Measurements from ENCODE around the gene MCF2L2.

The MCF2L2 gene

DNA sequence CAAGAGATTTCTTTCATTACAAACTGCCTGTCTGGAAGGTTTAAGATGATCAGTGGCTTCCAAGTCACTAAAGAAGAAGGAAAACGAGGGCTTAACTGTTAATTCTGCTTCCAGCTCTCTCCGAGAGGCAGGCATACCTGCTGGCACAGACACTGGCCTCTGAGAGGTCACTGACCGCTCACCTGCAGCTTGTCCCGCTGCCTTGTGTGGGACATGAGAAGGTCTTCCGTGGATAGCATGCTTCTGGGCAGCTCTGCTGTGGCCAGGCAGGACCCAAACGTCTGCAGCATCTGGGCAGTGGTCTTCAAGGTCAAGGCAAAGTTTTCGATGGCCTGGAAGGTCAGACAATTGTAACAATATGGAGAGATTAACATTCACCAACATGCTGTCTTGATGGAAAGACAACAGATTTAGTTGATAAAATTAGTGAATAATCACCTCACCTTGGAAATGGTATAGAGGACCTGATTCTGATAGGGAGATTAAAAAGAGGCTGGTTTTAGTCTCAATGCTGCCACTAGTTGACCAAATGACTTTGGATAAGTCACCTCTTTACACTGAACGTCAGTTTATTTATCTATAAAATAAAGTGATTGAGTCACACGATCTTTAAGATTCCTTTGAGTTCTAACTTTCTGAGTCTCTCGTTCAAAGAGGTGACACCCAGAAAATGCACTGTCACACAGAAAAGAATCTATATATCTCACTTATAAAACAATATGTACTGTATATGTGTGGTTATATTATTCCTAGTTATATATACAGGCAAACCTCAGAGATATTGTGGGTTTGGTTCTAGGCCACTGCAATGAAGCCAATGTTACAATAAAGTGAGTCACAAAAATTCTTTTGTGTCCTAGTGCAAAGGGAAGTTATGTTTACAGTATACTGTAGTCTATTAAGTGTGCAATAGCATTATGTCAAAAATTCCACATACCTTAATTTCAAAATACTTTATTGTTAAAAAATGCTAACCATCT, 110.2 kb downstream of the MCF2L2 start:
- Histone ChIP-seq H3K36me3 (ENCODE audit: control insufficient read depth, insufficient read depth, low read length) (no peaks in the 10 kb centered on the region), H3K27ac (ENCODE audit: low read depth, low read length) (no peak overlapping the region), H3K4me1 (ENCODE audit: control insufficient read depth, insufficient read depth, low read length) (no peaks in the 10 kb centered on the region), H3K27me3 (ENCODE audit: control insufficient read depth, insufficient read depth, low read length) (no peaks in the 10 kb centered on the region), H3K4me3 (ENCODE audit: low read length) (no peak overlapping the region), H3K9ac (ENCODE audit: low read length) (no peak overlapping the region)

DNA sequence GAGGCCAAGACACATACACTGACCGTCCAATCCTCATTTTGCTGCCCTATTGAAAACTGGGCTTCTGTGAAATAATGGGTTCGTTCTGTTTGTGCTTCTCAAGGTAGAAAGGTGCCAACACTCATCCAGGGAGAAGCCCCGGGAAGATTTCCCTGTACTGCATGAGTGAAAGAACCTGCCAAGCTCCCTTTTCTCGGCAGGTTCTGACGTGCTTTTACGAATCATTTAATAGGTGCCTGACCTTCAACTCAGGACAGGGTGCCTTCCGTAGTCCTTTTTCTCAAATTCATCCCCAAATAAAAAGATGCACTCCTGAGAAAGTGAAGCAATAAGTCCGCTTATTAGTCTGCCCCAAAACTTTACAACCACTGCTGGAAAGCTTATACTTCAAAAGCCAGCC, 111.1 kb downstream of the MCF2L2 start:
- H3K9ac ChIP-seq (ENCODE audit: low read length), result no peak overlapping the region
- no peaks in the 10 kb centered on the region for H3K27me3 ChIP-seq (ENCODE audit: control insufficient read depth, insufficient read depth, low read length)
- H3K36me3 ChIP-seq (ENCODE audit: control insufficient read depth, insufficient read depth, low read length), result no peaks in the 10 kb centered on the region
- H3K4me1 ChIP-seq (ENCODE audit: control insufficient read depth, insufficient read depth, low read length), result no peaks in the 10 kb centered on the region
- no peak overlapping the region for H3K4me3 ChIP-seq (ENCODE audit: low read length)
- no peak overlapping the region for H3K27ac ChIP-seq (ENCODE audit: low read depth, low read length)

DNA sequence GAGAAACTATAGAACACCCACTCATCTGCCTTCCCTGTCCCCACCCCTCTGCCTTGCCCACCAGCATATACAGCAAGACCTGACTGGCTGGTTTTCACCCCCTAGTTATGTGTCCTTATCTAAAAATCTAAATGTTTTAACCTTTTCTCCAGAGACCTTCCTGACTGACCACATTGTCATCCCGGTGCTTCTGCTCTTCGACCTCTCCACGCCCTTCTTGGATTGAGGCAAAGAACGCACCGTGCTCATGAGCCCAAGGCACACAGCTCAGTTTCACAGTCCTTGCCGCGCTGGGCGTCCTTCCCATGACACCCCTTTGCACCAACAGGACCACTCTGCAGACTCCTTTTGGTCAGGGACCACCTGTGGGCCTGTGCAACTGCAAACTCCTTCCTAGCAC, 112.7 kb downstream of the MCF2L2 start:
- H3K4me1 ChIP-seq (ENCODE audit: control insufficient read depth, insufficient read depth, low read length), result no peaks in the 10 kb centered on the region
- H3K27me3 ChIP-seq (ENCODE audit: control insufficient read depth, insufficient read depth, low read length), result no peaks in the 10 kb centered on the region
- H3K4me3 ChIP-seq (ENCODE audit: low read length), result no peak overlapping the region
- H3K36me3 ChIP-seq (ENCODE audit: control insufficient read depth, insufficient read depth, low read length), result no peaks in the 10 kb centered on the region
- no peak overlapping the region for H3K27ac ChIP-seq (ENCODE audit: low read depth, low read length)
- H3K9ac ChIP-seq (ENCODE audit: low read length), result no peak overlapping the region

DNA sequence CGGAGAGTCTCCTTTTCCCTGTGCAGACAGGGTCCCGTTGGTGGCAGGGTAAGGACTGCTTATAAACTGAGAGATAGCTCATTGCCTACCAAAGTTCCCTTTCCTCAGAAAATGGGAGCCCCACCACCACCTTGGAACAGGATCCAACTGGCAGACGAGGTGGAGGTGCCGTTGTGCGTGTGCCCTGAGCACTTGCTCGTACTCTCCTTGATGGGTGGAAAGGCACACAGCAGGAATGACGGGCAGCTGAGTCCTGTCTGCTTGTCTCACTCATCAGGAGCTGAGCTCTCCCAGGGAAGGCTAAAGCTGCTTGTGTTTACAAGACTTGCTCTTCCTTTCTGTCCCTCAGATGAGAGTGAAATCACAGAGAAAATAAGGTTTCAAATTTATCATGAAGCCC, 114.7 kb downstream of the MCF2L2 start:
- no peak overlapping the region for H3K9ac ChIP-seq (ENCODE audit: low read length)
- no peaks in the 10 kb centered on the region for H3K4me1 ChIP-seq (ENCODE audit: control insufficient read depth, insufficient read depth, low read length)
- no peaks in the 10 kb centered on the region for H3K36me3 ChIP-seq (ENCODE audit: control insufficient read depth, insufficient read depth, low read length)
- H3K27me3 ChIP-seq (ENCODE audit: control insufficient read depth, insufficient read depth, low read length), result no peaks in the 10 kb centered on the region
- H3K4me3 ChIP-seq (ENCODE audit: low read length), result no peak overlapping the region
- no peak overlapping the region for H3K27ac ChIP-seq (ENCODE audit: low read depth, low read length)

DNA sequence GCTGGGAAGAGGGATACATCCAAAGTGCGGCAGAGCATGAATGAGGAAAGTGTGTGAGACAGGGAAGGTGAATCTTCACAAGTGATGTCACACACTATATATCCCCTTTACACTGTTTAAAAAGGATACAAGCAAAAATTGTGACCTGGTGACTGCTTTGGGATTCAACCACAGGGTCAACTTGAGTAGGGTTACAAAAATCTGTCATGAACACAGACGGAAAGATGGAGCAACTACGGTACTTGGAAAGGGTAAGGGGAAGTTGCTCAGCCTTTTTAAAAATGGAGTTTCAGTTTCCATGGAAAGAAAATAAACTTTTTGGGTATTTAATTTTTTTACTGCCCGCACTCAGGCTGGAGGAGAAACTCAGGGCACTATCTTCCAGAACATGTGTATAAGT, 115.1 kb downstream of the MCF2L2 start:
- no peaks in the 10 kb centered on the region for H3K27me3 ChIP-seq (ENCODE audit: control insufficient read depth, insufficient read depth, low read length)

DNA sequence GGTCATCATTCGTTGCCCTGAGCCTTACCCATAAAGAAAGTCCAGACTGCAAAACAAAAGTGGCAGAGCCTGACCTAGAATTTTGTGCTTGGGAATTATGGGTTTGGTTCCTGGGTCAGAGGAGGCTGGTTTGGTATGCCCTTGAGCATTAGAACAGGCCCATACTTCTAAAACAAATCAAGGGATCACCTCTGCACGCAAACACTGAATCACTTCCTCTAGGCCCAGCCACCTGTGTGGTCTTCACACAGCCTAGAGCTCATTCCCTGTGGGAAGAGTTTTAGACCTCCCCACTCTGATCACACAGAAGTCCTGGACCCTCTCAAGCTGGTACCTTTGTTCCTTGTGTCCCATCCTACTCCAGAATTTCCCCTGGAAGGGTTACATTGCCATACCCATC, 116.0 kb downstream of the MCF2L2 start:
- no peak overlapping the region for H3K27ac ChIP-seq (ENCODE audit: low read depth, low read length)
- H3K9ac ChIP-seq (ENCODE audit: low read length), result no peak overlapping the region
- no peaks in the 10 kb centered on the region for H3K27me3 ChIP-seq (ENCODE audit: control insufficient read depth, insufficient read depth, low read length)
- H3K4me1 ChIP-seq (ENCODE audit: control insufficient read depth, insufficient read depth, low read length), result no peaks in the 10 kb centered on the region
- H3K36me3 ChIP-seq (ENCODE audit: control insufficient read depth, insufficient read depth, low read length), result no peaks in the 10 kb centered on the region
- no peak overlapping the region for H3K4me3 ChIP-seq (ENCODE audit: low read length)

More for the DNA sequence above, 115.1 kb downstream of the MCF2L2 start:
- Histone ChIP-seq H3K36me3 (ENCODE audit: control insufficient read depth, insufficient read depth, low read length) (no peaks in the 10 kb centered on the region), H3K4me1 (ENCODE audit: control insufficient read depth, insufficient read depth, low read length) (no peaks in the 10 kb centered on the region), H3K9ac (ENCODE audit: low read length) (no peak overlapping the region), H3K4me3 (ENCODE audit: low read length) (no peak overlapping the region), H3K27ac (ENCODE audit: low read depth, low read length) (no peak overlapping the region)

DNA sequence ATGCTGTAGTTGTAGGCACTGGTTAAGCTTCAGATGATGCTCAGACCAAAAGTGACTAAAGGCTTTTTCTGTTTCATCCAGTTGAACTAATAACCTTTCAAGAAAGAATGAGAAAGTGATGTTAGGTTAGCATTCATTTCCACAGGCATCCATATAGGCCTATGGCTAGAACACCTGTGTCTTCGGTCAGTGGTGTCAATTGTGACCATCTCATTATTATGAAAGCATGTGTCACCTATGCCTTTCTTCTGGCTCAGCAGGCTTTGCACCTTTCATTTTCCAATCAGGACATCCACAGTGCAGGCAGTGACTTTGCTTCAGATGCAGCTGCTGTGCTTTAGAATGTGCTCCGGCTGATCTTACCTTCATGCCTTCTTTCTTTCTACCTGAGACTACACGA, 117.5 kb downstream of the MCF2L2 start:
- Histone ChIP-seq H3K4me1 (ENCODE audit: control insufficient read depth, insufficient read depth, low read length) (no peaks in the 10 kb centered on the region), H3K36me3 (ENCODE audit: control insufficient read depth, insufficient read depth, low read length) (no peaks in the 10 kb centered on the region), H3K4me3 (ENCODE audit: low read length) (no peak overlapping the region), H3K9ac (ENCODE audit: low read length) (no peak overlapping the region), H3K27me3 (ENCODE audit: control insufficient read depth, insufficient read depth, low read length) (no peaks in the 10 kb centered on the region), H3K27ac (ENCODE audit: low read depth, low read length) (no peak overlapping the region)

DNA sequence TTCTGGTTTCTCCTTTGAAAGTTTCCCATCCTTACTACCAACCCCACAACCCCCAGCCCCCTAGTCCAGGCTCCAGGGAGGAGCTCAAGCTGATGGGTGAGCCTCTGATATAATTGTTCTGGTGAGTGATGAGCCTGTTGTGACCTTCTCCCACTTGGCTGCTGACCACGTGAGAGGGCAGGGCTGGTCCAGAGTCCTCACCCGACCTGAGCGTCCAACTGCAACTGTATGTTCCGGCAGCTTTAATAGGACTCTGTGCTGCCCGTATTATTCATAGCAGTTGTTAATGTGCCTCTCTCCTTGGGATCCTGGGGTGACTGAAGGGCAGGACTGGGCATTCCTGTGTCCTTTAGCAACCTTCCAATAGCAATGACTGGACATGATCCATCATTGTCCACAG, 119.1 kb downstream of the MCF2L2 start:
- Histone ChIP-seq H3K27ac (ENCODE audit: low read depth, low read length) (no peak overlapping the region), H3K27me3 (ENCODE audit: control insufficient read depth, insufficient read depth, low read length) (no peaks in the 10 kb centered on the region), H3K9ac (ENCODE audit: low read length) (no peak overlapping the region), H3K36me3 (ENCODE audit: control insufficient read depth, insufficient read depth, low read length) (no peaks in the 10 kb centered on the region), H3K4me3 (ENCODE audit: low read length) (no peak overlapping the region), H3K4me1 (ENCODE audit: control insufficient read depth, insufficient read depth, low read length) (no peaks in the 10 kb centered on the region)

DNA sequence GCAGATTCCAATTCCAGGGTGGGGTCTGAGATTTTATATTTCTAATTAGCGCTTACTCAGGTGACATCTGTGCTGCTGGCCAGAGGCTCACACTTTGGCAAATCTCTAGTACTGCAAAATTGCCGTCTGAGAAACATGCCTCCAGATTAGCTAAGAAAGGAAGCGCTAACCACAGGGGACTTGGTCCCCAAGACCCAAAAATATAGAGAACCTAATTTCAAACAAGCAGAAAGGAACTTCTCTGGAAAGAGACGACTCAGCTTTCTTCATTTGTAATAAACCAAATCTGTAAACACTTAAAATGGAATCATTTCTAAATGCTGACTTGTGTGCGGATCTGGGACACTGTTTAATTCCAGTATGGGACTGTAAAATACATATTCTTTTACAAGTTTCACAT, 119.7 kb downstream of the MCF2L2 start:
- Histone ChIP-seq H3K27ac (ENCODE audit: low read depth, low read length) (no peak overlapping the region), H3K4me1 (ENCODE audit: control insufficient read depth, insufficient read depth, low read length) (no peaks in the 10 kb centered on the region), H3K27me3 (ENCODE audit: control insufficient read depth, insufficient read depth, low read length) (no peaks in the 10 kb centered on the region), H3K9ac (ENCODE audit: low read length) (no peak overlapping the region), H3K36me3 (ENCODE audit: control insufficient read depth, insufficient read depth, low read length) (no peaks in the 10 kb centered on the region), H3K4me3 (ENCODE audit: low read length) (no peak overlapping the region)

DNA sequence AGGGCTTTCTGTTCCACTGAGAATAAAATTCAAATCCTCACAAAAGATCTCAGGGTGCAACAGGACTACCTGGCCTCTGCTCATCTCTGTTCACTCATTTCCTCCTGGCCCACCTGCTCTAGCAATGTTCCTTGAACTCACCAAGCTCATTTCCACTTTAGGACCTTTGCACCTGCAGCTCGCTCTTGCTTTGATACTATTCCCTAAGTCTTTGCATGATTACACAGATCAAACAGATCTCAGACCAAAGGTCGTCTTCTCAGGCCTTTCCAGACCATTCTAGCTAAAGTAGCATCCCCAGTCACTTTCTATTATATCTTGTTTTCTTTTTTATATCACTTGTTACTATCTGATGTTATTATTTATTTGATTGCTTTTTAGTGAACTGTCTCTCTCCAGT, 120.7 kb downstream of the MCF2L2 start:
- Histone ChIP-seq H3K27ac (ENCODE audit: low read depth, low read length) (no peak overlapping the region), H3K36me3 (ENCODE audit: control insufficient read depth, insufficient read depth, low read length) (no peaks in the 10 kb centered on the region), H3K9ac (ENCODE audit: low read length) (no peak overlapping the region), H3K4me3 (ENCODE audit: low read length) (no peak overlapping the region), H3K27me3 (ENCODE audit: control insufficient read depth, insufficient read depth, low read length) (no peaks in the 10 kb centered on the region), H3K4me1 (ENCODE audit: control insufficient read depth, insufficient read depth, low read length) (no peaks in the 10 kb centered on the region)

DNA sequence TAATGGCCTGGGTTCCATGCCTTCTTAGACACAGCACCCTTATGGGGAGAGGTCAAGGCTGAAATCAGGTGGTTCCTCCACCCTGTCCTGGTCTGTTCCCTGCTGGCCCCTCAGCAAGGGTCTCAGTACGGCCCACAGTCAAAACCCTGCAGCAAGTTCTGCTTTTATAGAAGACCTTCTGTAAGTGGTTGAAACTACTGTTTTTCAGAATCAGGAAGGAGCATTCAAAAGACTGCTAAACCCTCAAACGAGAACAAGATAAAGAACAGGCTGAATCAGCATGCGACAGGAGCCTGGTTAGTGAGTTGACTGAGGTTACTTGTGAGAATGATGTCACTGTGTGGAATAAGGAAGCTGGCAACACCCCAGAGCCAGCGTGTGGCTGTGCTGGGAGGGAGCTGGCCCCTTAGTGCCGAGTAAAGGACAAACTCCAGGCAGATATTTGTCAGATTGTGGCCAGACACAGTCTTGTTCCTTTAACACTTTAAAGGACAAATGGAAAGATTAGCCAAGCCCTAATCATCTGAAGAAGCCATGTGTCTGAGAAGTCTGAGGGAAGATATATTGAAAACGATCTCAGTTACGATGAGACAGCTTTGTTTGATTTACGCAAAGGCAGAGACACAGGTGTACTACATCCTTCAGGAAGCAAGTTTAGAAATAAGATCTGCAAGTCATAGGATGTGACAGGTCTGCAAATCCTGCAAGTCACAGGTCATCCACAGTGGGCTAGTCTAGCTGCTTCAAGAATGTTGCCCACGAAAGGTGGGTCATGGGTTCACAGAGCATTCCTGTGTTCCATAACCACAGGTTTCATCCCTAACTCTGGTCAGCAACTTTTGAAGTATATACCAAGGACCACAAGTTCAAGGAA, 121.4 kb downstream of the MCF2L2 start:
- Histone ChIP-seq H3K4me3 (ENCODE audit: low read length) (no peak overlapping the region), H3K9ac (ENCODE audit: low read length) (no peak overlapping the region), H3K4me1 (ENCODE audit: control insufficient read depth, insufficient read depth, low read length) (no peaks in the 10 kb centered on the region), H3K27me3 (ENCODE audit: control insufficient read depth, insufficient read depth, low read length) (no peaks in the 10 kb centered on the region), H3K27ac (ENCODE audit: low read depth, low read length) (no peak overlapping the region), H3K36me3 (ENCODE audit: control insufficient read depth, insufficient read depth, low read length) (no peaks in the 10 kb centered on the region)

DNA sequence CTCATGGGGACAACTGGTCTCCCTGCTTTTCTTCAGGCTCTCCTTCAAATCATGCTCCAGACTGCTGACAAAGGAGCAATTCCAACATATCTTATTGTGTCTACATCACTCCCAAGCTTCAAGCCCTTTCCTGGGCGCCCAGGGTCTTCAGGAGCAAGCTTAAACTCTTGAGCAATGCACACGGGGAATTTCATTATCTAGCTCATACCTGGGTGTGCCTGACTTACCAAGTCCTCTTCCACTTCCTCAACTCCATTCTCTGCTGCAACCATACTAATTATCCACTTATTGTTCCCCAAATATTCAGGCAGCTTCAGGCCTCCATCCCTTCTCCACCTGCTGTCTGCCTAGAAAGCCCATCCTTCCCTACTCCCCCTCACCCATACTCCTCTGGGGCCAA, 124.7 kb downstream of the MCF2L2 start:
- no peak overlapping the region for H3K9ac ChIP-seq (ENCODE audit: low read length)
- no peaks in the 10 kb centered on the region for H3K4me1 ChIP-seq (ENCODE audit: control insufficient read depth, insufficient read depth, low read length)
- H3K36me3 ChIP-seq (ENCODE audit: control insufficient read depth, insufficient read depth, low read length), result no peaks in the 10 kb centered on the region
- no peaks in the 10 kb centered on the region for H3K27me3 ChIP-seq (ENCODE audit: control insufficient read depth, insufficient read depth, low read length)
- H3K27ac ChIP-seq (ENCODE audit: low read depth, low read length), result no peak overlapping the region
- no peak overlapping the region for H3K4me3 ChIP-seq (ENCODE audit: low read length)

Data from rectal smooth muscle tissue (tissue), 1 donor.